Adrenal gland (tissue), 5 donors: ENCODE data around the gene ARHGAP26.

Experiments used
- POLR2A ChIP-seq, 2 donors: fragments of 450-650 bp; IDR thresholded peaks; one replicate each; pipeline ENCODE4 v1.6.1; 2017; ENCODE audit warnings: antibody characterized with exemption in 2 of 2, mild to moderate bottlenecking in 2 of 2, moderate library complexity in 1 of 2
- TF ChIP-seq, protein P1 (sequence below), 6 experiments: fragments of 450-650 bp in 4 of 6; fragments of 200-600 bp in 2 of 6; sonication (generic) in 1 of 6; IDR thresholded peaks; 1 replicate in 5 of 6; 2 replicates in 1 of 6; pipeline versions ENCODE4 v1.5.1 to v1.8.0; 2016 to 2021; ENCODE audit warnings: antibody characterized with exemption in 6 of 6, mild to moderate bottlenecking in 2 of 6, moderate library complexity in 1 of 6
- donor health status: DM: no; HTN: no; CAD: no.

DNA sequence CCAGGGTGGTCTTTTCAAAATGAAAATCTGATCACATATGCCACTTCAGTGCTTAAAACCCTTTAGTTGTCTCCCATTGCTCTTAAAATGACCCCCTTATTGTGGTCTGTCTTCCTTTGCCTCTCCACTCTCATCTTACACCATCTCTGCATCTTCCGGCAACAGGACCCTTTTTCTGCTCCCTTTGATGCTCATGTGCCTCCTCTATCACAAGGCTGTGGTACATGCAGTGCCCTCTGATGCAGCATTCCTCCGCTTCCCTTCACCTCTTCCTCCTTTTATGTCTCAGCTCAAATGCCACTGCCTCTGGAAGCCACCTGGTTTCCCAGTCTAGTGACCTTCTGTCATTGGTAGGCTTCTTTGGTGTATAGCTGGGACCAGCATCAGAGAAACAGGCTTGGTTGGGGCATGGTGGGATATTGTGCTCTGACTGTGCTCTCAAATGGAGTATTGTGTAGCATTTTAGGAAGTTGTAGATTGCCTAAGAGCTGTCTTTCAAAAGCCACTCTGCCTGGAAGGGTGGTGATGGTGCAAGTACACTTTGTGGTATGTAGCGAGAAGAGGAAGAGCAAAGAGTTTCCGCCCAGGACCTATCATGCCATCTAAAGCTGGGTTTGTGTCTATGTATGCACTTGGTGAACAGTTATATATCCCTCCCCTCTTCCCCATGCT lies 28.1 kb downstream of the ARHGAP26 start:
- TF ChIP-seq, protein P1, sequence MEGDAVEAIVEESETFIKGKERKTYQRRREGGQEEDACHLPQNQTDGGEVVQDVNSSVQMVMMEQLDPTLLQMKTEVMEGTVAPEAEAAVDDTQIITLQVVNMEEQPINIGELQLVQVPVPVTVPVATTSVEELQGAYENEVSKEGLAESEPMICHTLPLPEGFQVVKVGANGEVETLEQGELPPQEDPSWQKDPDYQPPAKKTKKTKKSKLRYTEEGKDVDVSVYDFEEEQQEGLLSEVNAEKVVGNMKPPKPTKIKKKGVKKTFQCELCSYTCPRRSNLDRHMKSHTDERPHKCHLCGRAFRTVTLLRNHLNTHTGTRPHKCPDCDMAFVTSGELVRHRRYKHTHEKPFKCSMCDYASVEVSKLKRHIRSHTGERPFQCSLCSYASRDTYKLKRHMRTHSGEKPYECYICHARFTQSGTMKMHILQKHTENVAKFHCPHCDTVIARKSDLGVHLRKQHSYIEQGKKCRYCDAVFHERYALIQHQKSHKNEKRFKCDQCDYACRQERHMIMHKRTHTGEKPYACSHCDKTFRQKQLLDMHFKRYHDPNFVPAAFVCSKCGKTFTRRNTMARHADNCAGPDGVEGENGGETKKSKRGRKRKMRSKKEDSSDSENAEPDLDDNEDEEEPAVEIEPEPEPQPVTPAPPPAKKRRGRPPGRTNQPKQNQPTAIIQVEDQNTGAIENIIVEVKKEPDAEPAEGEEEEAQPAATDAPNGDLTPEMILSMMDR (IDR thresholded peaks at IDR 0.05), result no peak
- no peak for TF ChIP-seq POLR2A (IDR thresholded peaks at IDR 0.05)
